ENCODE data around the gene C1QB.
A peak's percentile ranks its signal among the peaks of the same experiment; 100 is the strongest.
"Not testable (repeated sequence)": the region's sequence is repeated elsewhere in the genome, so short reads cannot be mapped to it uniquely, and the experiment has no call there.

Gene C1QB

GRCh38 chr1:22661880-22662279 is 8.8 kb downstream of the C1QB start:
- DNase-seq: no peak
- Mint-ChIP-seq H3K27ac (no peak overlapping the region), H3K9me3 (no peaks in the 10 kb centered on the region), H3K4me1 (peaks cover 5% of the 10 kb centered on the region), H3K36me3 (ENCODE audit: low read depth) (no peaks in the 10 kb centered on the region), H3K4me3 (no peak overlapping the region), H3K27me3 (ENCODE audit: low read depth, poor library complexity) (peaks cover 54% of the 10 kb centered on the region)
- TF ChIP-seq, protein P1, sequence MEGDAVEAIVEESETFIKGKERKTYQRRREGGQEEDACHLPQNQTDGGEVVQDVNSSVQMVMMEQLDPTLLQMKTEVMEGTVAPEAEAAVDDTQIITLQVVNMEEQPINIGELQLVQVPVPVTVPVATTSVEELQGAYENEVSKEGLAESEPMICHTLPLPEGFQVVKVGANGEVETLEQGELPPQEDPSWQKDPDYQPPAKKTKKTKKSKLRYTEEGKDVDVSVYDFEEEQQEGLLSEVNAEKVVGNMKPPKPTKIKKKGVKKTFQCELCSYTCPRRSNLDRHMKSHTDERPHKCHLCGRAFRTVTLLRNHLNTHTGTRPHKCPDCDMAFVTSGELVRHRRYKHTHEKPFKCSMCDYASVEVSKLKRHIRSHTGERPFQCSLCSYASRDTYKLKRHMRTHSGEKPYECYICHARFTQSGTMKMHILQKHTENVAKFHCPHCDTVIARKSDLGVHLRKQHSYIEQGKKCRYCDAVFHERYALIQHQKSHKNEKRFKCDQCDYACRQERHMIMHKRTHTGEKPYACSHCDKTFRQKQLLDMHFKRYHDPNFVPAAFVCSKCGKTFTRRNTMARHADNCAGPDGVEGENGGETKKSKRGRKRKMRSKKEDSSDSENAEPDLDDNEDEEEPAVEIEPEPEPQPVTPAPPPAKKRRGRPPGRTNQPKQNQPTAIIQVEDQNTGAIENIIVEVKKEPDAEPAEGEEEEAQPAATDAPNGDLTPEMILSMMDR (IDR thresholded peaks at IDR 0.05): no peak

- H3K27me3 Mint-ChIP-seq (ENCODE audit: low read depth, poor library complexity): peaks cover 52% of the 10 kb centered on the region
- H3K27ac Mint-ChIP-seq: no peak overlapping the region
- no peaks in the 10 kb centered on the region for H3K36me3 Mint-ChIP-seq (ENCODE audit: low read depth)
- no peaks in the 10 kb centered on the region for H3K9me3 Mint-ChIP-seq
- TF ChIP-seq, protein P1 (IDR thresholded peaks at IDR 0.05): no peak
- no peak for DNase-seq
- H3K4me1 Mint-ChIP-seq: peaks cover 5% of the 10 kb centered on the region
- H3K4me3 Mint-ChIP-seq: no peak overlapping the region
Measured at GRCh38 chr1:22662318-22662717, 9.3 kb downstream of the C1QB start.

GRCh38 chr1:22662986-22663408 is 10.0 kb downstream of the C1QB start:
- peak overlapping the region; percentile 77 for H3K27ac Mint-ChIP-seq
- H3K36me3 Mint-ChIP-seq (ENCODE audit: low read depth): no peaks in the 10 kb centered on the region
- TF ChIP-seq, protein P1 (IDR thresholded peaks at IDR 0.05): no peak
- no peak for DNase-seq
- H3K4me3 Mint-ChIP-seq: no peak overlapping the region
- H3K27me3 Mint-ChIP-seq (ENCODE audit: low read depth, poor library complexity): peaks cover 55% of the 10 kb centered on the region
- H3K4me1 Mint-ChIP-seq: peaks cover 5% of the 10 kb centered on the region
- no peaks in the 10 kb centered on the region for H3K9me3 Mint-ChIP-seq

DNA sequence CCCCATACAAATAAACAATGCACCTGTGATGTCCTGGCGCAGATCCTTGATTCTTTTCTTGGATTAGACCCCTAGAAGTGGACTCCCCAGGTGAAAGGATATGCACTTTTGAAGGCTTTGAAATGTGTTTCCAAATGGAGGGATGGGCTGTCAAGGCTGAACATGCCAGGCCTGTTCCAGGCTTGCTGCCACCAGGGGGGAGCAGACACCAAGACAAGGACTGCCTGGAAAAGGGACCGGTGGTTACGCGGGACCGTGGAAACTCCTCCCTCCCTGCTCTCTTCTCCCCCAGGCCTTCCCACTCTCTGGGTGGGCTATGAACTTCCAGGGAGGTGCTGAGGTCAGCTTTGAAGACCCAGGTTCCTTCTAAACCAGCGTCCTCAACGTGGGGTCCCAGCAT is 12.7 kb downstream of the C1QB start:
- Mint-ChIP-seq H3K27me3 (ENCODE audit: low read depth, poor library complexity) (peaks cover 58% of the 10 kb centered on the region), H3K27ac (no peak overlapping the region), H3K4me1 (peaks cover 5% of the 10 kb centered on the region), H3K9me3 (no peaks in the 10 kb centered on the region), H3K36me3 (ENCODE audit: low read depth) (no peaks in the 10 kb centered on the region), H3K4me3 (no peak overlapping the region)
- peak; percentile 71 for DNase-seq
- TF ChIP-seq, protein P1 (IDR thresholded peaks at IDR 0.05): peak; percentile 61

- H3K4me1 Mint-ChIP-seq: peaks cover 5% of the 10 kb centered on the region
- TF ChIP-seq, protein P1 (IDR thresholded peaks at IDR 0.05): no peak
- no peak overlapping the region for H3K4me3 Mint-ChIP-seq
- no peak overlapping the region for H3K27ac Mint-ChIP-seq
- no peak for DNase-seq
- H3K36me3 Mint-ChIP-seq (ENCODE audit: low read depth): no peaks in the 10 kb centered on the region
- H3K27me3 Mint-ChIP-seq (ENCODE audit: low read depth, poor library complexity): peaks cover 52% of the 10 kb centered on the region
- no peaks in the 10 kb centered on the region for H3K9me3 Mint-ChIP-seq
Measured at GRCh38 chr1:22666412-22666811, 13.4 kb downstream of the C1QB start.

DNA sequence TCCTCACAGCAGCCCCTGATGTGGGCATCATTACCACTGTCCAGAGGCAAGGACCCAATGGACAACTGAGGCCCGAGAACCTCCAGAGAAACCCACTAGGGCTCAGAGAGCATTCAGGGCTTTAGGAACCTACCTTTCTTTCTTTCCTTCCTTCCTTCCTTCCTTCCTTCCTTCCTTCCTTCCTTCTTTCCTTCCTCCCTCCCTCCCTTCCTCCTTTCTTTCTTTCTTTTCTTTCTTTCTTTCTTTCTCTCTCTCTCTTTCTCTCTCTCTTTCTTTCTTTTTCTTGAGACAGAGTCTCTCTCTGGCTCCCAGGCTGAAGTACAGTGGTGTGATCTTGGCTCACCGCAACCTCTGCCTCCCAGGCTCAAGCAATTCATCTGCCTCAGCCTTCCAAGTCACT is 15.8 kb downstream of the C1QB start:
- not testable (repeated sequence) for H3K27ac Mint-ChIP-seq; H3K4me1 Mint-ChIP-seq; H3K9me3 Mint-ChIP-seq; H3K4me3 Mint-ChIP-seq; DNase-seq; H3K36me3 Mint-ChIP-seq (ENCODE audit: low read depth)
- H3K27me3 Mint-ChIP-seq (ENCODE audit: low read depth, poor library complexity): peaks cover 53% of the 10 kb centered on the region
